Activated CD8-positive, alpha-beta T cell treated with anti-CD3 and anti-CD28 coated beads for 36 hours (primary cell): ENCODE data around the gene CLRN2. TPM values are rescaled to one million over a fixed set of nuclear protein-coding genes. Genes with fewer than 3 reads are reported as not detected.

Experiments used
- ATAC-seq: fragments of 200-7000 bp; cut with Tn5 transposase; one replicate; pipeline ENCODE4 v1.10.0; 2021; ENCODE audit warnings: mild to moderate bottlenecking, moderate library complexity
- CTCF ChIA-PET: fragments of 350-600 bp; sonication (Branson Sonifier 250); formaldehyde crosslinking; loops from one replicate; lab custom pipeline; 2021; ENCODE audit warnings: antibody characterized with exemption; lab: Charles Lee
- POLR2A ChIA-PET: fragments of 350-600 bp; sonication (Branson Sonifier 250); formaldehyde crosslinking; loops from one replicate; lab custom pipeline; 2021; ENCODE audit warnings: antibody characterized with exemption; lab: Charles Lee
- DNase-seq: peaks from one replicate; pipeline ENCODE4 v3.0.0-alpha.2; 2020
- H3K27ac Mint-ChIP-seq: one replicate; pipeline ENCODE4 v1.8.0; 2021; ENCODE audit warnings: mild to moderate bottlenecking, mixed read lengths
- H3K27me3 Mint-ChIP-seq: one replicate; pipeline ENCODE4 v1.8.0; 2021; ENCODE audit warnings: mixed read lengths
- H3K36me3 Mint-ChIP-seq: one replicate; pipeline ENCODE4 v1.8.0; 2021; ENCODE audit warnings: low read depth, mixed read lengths
- H3K4me1 Mint-ChIP-seq: one replicate; pipeline ENCODE4 v1.8.0; 2021; ENCODE audit warnings: low read depth, mixed read lengths
- H3K4me3 Mint-ChIP-seq: one replicate; pipeline ENCODE4 v1.8.0; 2021; ENCODE audit warnings: mild to moderate bottlenecking, moderate library complexity, mixed read lengths
- H3K9me3 Mint-ChIP-seq: one replicate; pipeline ENCODE4 v1.8.0; 2021; ENCODE audit warnings: mixed read lengths
- CTCF ChIP-seq: fragments of 200-600 bp; IDR thresholded peaks from one replicate; pipeline ENCODE4 v1.8.0; 2022; ENCODE audit warnings: antibody characterized with exemption, mild to moderate bottlenecking
- intact Hi-C: fragments of 100-400 bp; cut with micrococcal nuclease; formaldehyde crosslinking; loops from one replicate; pipeline ENCODE4 v1.10.0; 2022
- total RNA-seq, 2 experiments: library from RNA; stranded (reverse); gene quantifications; one replicate each; pipeline ENCODE4 v1.2.3, GENCODE V29; 2021

The CLRN2 gene
- total RNA-seq, 2 experiments from 2014 or later, result not detected

GRCh38 chr4:17489721-17490120 lies 25.2 kb upstream of the CLRN2 start:
- CTCF ChIA-PET, result interaction anchor here (3.2 kb wide), 1 partner anchor 17 kb away, joined by 13 read pairs; no protein-coding TSS in a partner anchor
- TF ChIP-seq CTCF, result no peak
- no peak overlapping the region for H3K4me3 Mint-ChIP-seq
- no peak overlapping the region for H3K27ac Mint-ChIP-seq
- POLR2A ChIA-PET, result no interaction called here
- peaks cover 11% of the 10 kb centered on the region for H3K4me1 Mint-ChIP-seq
- no peaks in the 10 kb centered on the region for H3K9me3 Mint-ChIP-seq
- no peak for ATAC-seq
- no peaks in the 10 kb centered on the region for H3K27me3 Mint-ChIP-seq
- DNase-seq, result no peak
- peaks cover 45% of the 10 kb centered on the region for H3K36me3 Mint-ChIP-seq
- intact Hi-C loops, result no loop called here

- ChIA-PET POLR2A (no interaction called here), CTCF (interaction anchor here (3.2 kb wide), 1 partner anchor 18 kb away, joined by 13 read pairs; no protein-coding TSS in a partner anchor)
- DNase-seq (no peak), ATAC-seq (no peak)
- H3K27ac Mint-ChIP-seq, result no peak overlapping the region
- no peaks in the 10 kb centered on the region for H3K27me3 Mint-ChIP-seq
- H3K4me3 Mint-ChIP-seq, result no peak overlapping the region
- TF ChIP-seq CTCF, result no peak
- peaks cover 39% of the 10 kb centered on the region for H3K36me3 Mint-ChIP-seq
- no peaks in the 10 kb centered on the region for H3K9me3 Mint-ChIP-seq
- peaks cover 14% of the 10 kb centered on the region for H3K4me1 Mint-ChIP-seq
- intact Hi-C loops, result no loop called here
Measured at GRCh38 chr4:17490575-17491059, 24.3 kb upstream of the CLRN2 start.

- ATAC-seq, result no peak
- intact Hi-C loops, result no loop called here
- H3K27ac Mint-ChIP-seq, result no peak overlapping the region
- H3K4me3 Mint-ChIP-seq, result no peak overlapping the region
- CTCF ChIA-PET, result interaction anchor here (3.2 kb wide), 1 partner anchor 19 kb away, joined by 13 read pairs; no protein-coding TSS in a partner anchor
- DNase-seq, result no peak
- peaks cover 14% of the 10 kb centered on the region for H3K4me1 Mint-ChIP-seq
- H3K27me3 Mint-ChIP-seq, result no peaks in the 10 kb centered on the region
- TF ChIP-seq CTCF, result no peak
- no peaks in the 10 kb centered on the region for H3K9me3 Mint-ChIP-seq
- POLR2A ChIA-PET, result no interaction called here
- H3K36me3 Mint-ChIP-seq, result peaks cover 36% of the 10 kb centered on the region
Measured at GRCh38 chr4:17491196-17491595, 23.8 kb upstream of the CLRN2 start.

GRCh38 chr4:17492058-17492741 lies 22.8 kb upstream of the CLRN2 start:
- peaks cover 14% of the 10 kb centered on the region for H3K4me1 Mint-ChIP-seq
- no peaks in the 10 kb centered on the region for H3K9me3 Mint-ChIP-seq
- no peak for TF ChIP-seq CTCF
- DNase-seq, result no peak
- no peak overlapping the region for H3K4me3 Mint-ChIP-seq
- H3K27me3 Mint-ChIP-seq, result no peaks in the 10 kb centered on the region
- CTCF ChIA-PET, result interaction anchor here (3.2 kb wide), 1 partner anchor 20 kb away, joined by 13 read pairs; no protein-coding TSS in a partner anchor
- H3K36me3 Mint-ChIP-seq, result peaks cover 28% of the 10 kb centered on the region
- no peak overlapping the region for H3K27ac Mint-ChIP-seq
- POLR2A ChIA-PET, result no interaction called here
- ATAC-seq, result no peak
- intact Hi-C loops, result no loop called here

GRCh38 chr4:17492876-17493275 lies 22.1 kb upstream of the CLRN2 start:
- Mint-ChIP-seq H3K36me3 (peaks cover 31% of the 10 kb centered on the region), H3K27ac (no peak overlapping the region), H3K4me1 (peaks cover 14% of the 10 kb centered on the region), H3K4me3 (no peak overlapping the region), H3K27me3 (no peaks in the 10 kb centered on the region), H3K9me3 (no peaks in the 10 kb centered on the region)
- intact Hi-C loops, result no loop called here
- no peak for ATAC-seq
- POLR2A ChIA-PET, result no interaction called here
- CTCF ChIA-PET, result no interaction called here
- TF ChIP-seq CTCF, result no peak
- no peak for DNase-seq
